Vagina (tissue), 2 donors: Measurements from ENCODE around the gene ZNF638.

Experiments
- CTCF ChIP-seq, 3 experiments: fragments of 450-650 bp in 2 of 3; fragments of 200-600 bp in 1 of 3; sonication (generic) in 1 of 3; IDR thresholded peaks; one replicate each; pipeline ENCODE4 v1.5.1; 2017 to 2019; ENCODE audit warnings: antibody characterized with exemption in 3 of 3, mild to moderate bottlenecking in 2 of 3, moderate library complexity in 2 of 3
- POLR2A ChIP-seq, 2 donors: fragments of 450-650 bp; IDR thresholded peaks; one replicate each; pipeline ENCODE4 v1.6.1; 2017; ENCODE audit warnings: antibody characterized with exemption in 2 of 2, mild to moderate bottlenecking in 2 of 2, moderate library complexity in 2 of 2

- TF ChIP-seq CTCF (IDR thresholded peaks at IDR 0.05) (no peak), POLR2A (IDR thresholded peaks at IDR 0.05) (no peak)
Measured at GRCh38 chr2:71456617-71457016, 125.0 kb downstream of the ZNF638 start.
